Breast epithelium (tissue), 4 donors: ENCODE measurements around the gene CROCC2. TPM values are rescaled to one million over a fixed set of nuclear protein-coding genes. Genes with fewer than 3 reads are reported as not detected.

Experiments
- DNase-seq, 2 donors: peaks; one replicate each; pipeline ENCODE4 v3.0.0-alpha.2; 2019; ENCODE audit warnings: low spot score in 2 of 2
- H3K27ac ChIP-seq, 2 donors: fragments of 200-600 bp; sonication (generic) in 1 of 2; one replicate each; pipeline ENCODE4 v1.5.1; 2016 to 2019; ENCODE audit warnings: mild to moderate bottlenecking in 1 of 2
- H3K27me3 ChIP-seq, 2 donors: fragments of 200-600 bp; sonication (generic) in 1 of 2; one replicate each; pipeline versions ENCODE4 v1.5.1 to v1.6.0; 2017 to 2019; ENCODE audit warnings: control low read depth in 1 of 2, mild to moderate bottlenecking in 1 of 2
- H3K36me3 ChIP-seq: fragments of 200-600 bp; one replicate; pipeline ENCODE4 v1.5.1; 2019
- H3K4me1 ChIP-seq, 2 donors: fragments of 200-600 bp; sonication (generic); one replicate each; pipeline ENCODE4 v1.5.1; 2016 to 2019; ENCODE audit warnings: control low read depth in 1 of 2
- H3K4me3 ChIP-seq, 3 donors: fragments of 200-600 bp; sonication (generic); 1 replicate in 2 of 3; 2 replicates in 1 of 3; pipeline ENCODE4 v1.5.1; 2016 to 2019; ENCODE audit warnings: mild to moderate bottlenecking in 3 of 3, moderate library complexity in 2 of 3
- H3K9me3 ChIP-seq, 2 donors: fragments of 200-600 bp; sonication (generic) in 1 of 2; one replicate each; pipeline ENCODE4 v1.5.1; 2016 to 2019; ENCODE audit warnings: control low read depth in 1 of 2
- POLR2A ChIP-seq: fragments of 450-650 bp; IDR thresholded peaks from one replicate; pipeline ENCODE4 v1.6.1; 2016; ENCODE audit warnings: antibody characterized with exemption, mild to moderate bottlenecking, moderate library complexity
- POLR2AphosphoS5 ChIP-seq, 3 donors: sonication (generic); formaldehyde crosslinking; IDR thresholded peaks; one replicate each; pipeline ENCODE4 v1.6.1; 2017; ENCODE audit warnings: antibody characterized with exemption in 3 of 3
- intact Hi-C: fragments of 100-400 bp; cut with DNase I; formaldehyde crosslinking; loops from one replicate; pipeline ENCODE4 v1.15.1; 2023; ENCODE audit warnings: low total_unique reads
- total RNA-seq, 3 donors: library from RNA; depleted of rRNA; stranded (reverse); fragments of >200 nt; gene quantifications; one replicate each; pipeline ENCODE4 v1.1.0, GENCODE V29; 2016
- TF ChIP-seq, protein P1 (sequence below), 3 donors: fragments of 450-650 bp; IDR thresholded peaks; one replicate each; pipeline ENCODE4 v1.5.1; 2016 to 2017; ENCODE audit warnings: antibody characterized with exemption in 3 of 3, mild to moderate bottlenecking in 3 of 3, moderate library complexity in 3 of 3

The CROCC2 gene
- total RNA-seq, 3 donors from 2014 or later, result 0.33 TPM; not detected in 2

- H3K27me3 ChIP-seq, result no peaks in the 10 kb centered on the region
- intact Hi-C loops, result no loop called here
- peaks cover 14 to 25% of the 10 kb centered on the region in 2 donors for H3K9me3 ChIP-seq
- TF ChIP-seq POLR2AphosphoS5 (IDR thresholded peaks at IDR 0.05), result no peak
- no peak for TF ChIP-seq POLR2A
- TF ChIP-seq, protein P1, sequence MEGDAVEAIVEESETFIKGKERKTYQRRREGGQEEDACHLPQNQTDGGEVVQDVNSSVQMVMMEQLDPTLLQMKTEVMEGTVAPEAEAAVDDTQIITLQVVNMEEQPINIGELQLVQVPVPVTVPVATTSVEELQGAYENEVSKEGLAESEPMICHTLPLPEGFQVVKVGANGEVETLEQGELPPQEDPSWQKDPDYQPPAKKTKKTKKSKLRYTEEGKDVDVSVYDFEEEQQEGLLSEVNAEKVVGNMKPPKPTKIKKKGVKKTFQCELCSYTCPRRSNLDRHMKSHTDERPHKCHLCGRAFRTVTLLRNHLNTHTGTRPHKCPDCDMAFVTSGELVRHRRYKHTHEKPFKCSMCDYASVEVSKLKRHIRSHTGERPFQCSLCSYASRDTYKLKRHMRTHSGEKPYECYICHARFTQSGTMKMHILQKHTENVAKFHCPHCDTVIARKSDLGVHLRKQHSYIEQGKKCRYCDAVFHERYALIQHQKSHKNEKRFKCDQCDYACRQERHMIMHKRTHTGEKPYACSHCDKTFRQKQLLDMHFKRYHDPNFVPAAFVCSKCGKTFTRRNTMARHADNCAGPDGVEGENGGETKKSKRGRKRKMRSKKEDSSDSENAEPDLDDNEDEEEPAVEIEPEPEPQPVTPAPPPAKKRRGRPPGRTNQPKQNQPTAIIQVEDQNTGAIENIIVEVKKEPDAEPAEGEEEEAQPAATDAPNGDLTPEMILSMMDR (IDR thresholded peaks at IDR 0.05), result no peak
- no peak overlapping the region for H3K27ac ChIP-seq
- peak in 1 of 2 donors; percentile 10 for DNase-seq
- no peaks in the 10 kb centered on the region for H3K36me3 ChIP-seq
- H3K4me1 ChIP-seq, result peaks cover 8 to 11% of the 10 kb centered on the region in 2 donors
- no peak overlapping the region for H3K4me3 ChIP-seq
Measured at GRCh38 chr2:241003369-241003768, 97.2 kb downstream of the CROCC2 start.

DNA sequence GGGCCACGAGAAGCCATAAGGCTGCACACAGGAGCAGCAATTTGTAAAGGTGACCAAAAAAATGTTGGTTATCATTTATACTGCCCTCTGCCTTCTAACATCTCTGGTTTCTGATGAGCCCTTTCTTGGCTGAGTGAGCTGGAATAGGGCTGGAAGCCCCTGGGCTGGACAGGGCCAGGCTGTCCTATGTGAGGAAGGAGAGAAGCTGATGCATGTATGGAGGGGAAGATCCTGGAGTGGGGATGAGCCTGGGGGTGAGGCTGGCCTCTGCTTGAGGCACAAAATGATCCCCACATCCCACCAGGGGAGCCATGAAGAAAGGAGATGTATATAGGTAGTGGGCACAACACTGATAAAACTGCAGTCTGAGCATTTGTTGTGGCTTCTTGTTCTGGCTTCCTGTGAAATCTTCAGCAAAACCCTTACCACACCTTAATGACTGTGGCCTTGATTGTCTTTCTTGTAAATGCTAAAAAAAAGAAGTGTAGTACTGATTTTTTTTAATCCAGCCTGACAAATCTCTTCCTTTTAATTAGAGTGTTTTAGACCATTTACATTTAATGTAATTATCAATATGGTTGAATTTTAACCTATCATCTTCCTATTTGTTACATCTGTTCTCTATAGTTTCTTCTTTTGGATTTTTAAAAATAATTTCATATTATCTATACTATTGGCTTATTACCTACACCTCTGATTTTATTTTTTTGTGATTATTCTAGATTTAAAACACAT lies 97.9 kb downstream of the CROCC2 start:
- no peaks in the 10 kb centered on the region for H3K36me3 ChIP-seq
- H3K9me3 ChIP-seq, result peaks cover 14 to 25% of the 10 kb centered on the region in 2 donors
- peaks cover 8 to 12% of the 10 kb centered on the region in 2 donors for H3K4me1 ChIP-seq
- H3K27ac ChIP-seq, result no peak overlapping the region
- intact Hi-C loops, result no loop called here
- no peak for DNase-seq
- no peaks in the 10 kb centered on the region for H3K27me3 ChIP-seq
- TF ChIP-seq POLR2A, result no peak
- no peak for TF ChIP-seq POLR2AphosphoS5 (IDR thresholded peaks at IDR 0.05)
- TF ChIP-seq, protein P1 (IDR thresholded peaks at IDR 0.05), result no peak
- H3K4me3 ChIP-seq, result no peak overlapping the region

- peaks cover 10 to 27% of the 10 kb centered on the region in 2 donors for H3K4me1 ChIP-seq
- TF ChIP-seq POLR2AphosphoS5 (IDR thresholded peaks at IDR 0.05), result no peak
- TF ChIP-seq, protein P1 (IDR thresholded peaks at IDR 0.05), result no peak
- TF ChIP-seq POLR2A, result no peak
Measured at GRCh38 chr2:241005569-241005968, 99.4 kb downstream of the CROCC2 start.

DNA sequence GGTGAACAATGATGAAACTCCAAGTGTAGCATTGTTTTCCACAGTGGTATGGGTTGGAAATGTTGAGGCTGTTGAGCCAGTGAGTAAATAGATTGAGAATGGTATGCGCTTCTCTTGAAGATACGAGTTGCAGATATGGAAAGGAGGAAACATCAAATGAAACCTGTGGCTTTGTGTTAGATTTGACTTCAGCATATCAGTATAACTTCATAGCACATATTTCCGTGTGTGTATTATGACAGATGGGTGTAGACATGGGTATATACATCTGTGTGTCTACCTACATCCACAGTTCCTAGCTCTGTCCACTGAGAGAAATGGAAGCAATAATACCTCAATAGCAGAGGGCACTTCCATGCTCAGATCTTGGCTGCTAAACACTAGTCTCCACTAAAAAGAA lies 100.3 kb downstream of the CROCC2 start:
- TF ChIP-seq POLR2A, result no peak
- TF ChIP-seq POLR2AphosphoS5 (IDR thresholded peaks at IDR 0.05), result no peak
- TF ChIP-seq, protein P1 (IDR thresholded peaks at IDR 0.05), result no peak
- H3K4me3 ChIP-seq, result no peak overlapping the region
- no peak overlapping the region for H3K27ac ChIP-seq
- H3K36me3 ChIP-seq, result no peaks in the 10 kb centered on the region
- no peak for DNase-seq
- H3K9me3 ChIP-seq, result peaks cover 14 to 25% of the 10 kb centered on the region in 2 donors
- H3K4me1 ChIP-seq, result peaks cover 9 to 22% of the 10 kb centered on the region in 2 donors
- intact Hi-C loops, result no loop called here
- H3K27me3 ChIP-seq, result no peaks in the 10 kb centered on the region

More at GRCh38 chr2:241005569-241005968, 99.4 kb downstream of the CROCC2 start:
- no peak overlapping the region for H3K27ac ChIP-seq
- no peaks in the 10 kb centered on the region for H3K36me3 ChIP-seq
- H3K27me3 ChIP-seq, result no peaks in the 10 kb centered on the region
- no peak for DNase-seq
- intact Hi-C loops, result no loop called here
- no peak overlapping the region for H3K4me3 ChIP-seq
- peaks cover 14 to 25% of the 10 kb centered on the region in 2 donors for H3K9me3 ChIP-seq

DNA sequence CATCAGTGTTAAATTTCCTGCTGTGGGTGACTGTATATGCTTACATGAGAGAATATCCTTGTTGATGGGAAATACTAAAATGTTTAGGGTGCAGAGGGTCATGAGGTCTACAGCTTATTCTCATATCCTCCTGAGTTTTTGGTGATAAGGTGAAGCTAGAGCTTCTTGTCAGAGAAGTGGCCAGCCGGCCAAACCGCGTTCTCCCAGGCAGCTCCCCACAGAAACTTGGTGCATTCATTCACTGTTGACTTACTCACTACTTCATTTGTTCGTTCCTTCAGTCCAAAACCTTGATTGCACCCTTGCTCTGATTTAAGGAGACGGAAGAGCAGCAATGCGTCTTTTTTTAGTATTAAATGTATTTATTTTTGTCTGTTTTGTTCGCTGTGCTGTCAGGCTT lies 101.0 kb downstream of the CROCC2 start:
- Histone ChIP-seq H3K9me3 (peaks cover 14 to 25% of the 10 kb centered on the region in 2 donors), H3K36me3 (no peaks in the 10 kb centered on the region), H3K4me1 (peaks cover 9 to 19% of the 10 kb centered on the region in 2 donors), H3K27ac (no peak overlapping the region), H3K4me3 (no peak overlapping the region), H3K27me3 (no peaks in the 10 kb centered on the region)
- TF ChIP-seq POLR2AphosphoS5 (IDR thresholded peaks at IDR 0.05) (no peak), POLR2A (no peak)
- TF ChIP-seq, protein P1 (IDR thresholded peaks at IDR 0.05), result no peak
- peak in 1 of 2 donors; percentile 11 for DNase-seq
- intact Hi-C loops, result no loop called here
